Measurements from ENCODE around the gene SCN2A.

DNA sequence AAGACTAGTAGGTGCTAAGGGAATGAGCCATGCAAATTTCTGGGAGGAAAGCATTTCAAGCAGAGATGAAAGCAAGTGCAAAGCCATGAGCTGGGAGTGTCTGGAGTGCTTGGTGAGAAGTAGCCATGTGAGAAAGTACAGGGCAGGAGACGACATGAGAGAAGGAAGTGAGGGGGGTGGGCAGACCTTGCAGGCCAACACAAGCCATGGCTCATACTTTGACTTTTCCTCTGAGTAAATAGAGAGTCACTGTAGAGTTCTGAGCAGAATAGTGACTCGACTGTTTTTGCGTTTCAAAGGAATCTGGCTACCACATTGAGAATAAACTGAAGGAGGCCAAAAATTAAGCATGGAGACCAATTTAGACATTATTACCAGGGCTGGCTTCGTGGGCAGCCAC, 42.2 kb downstream of the SCN2A start:
- TF ChIP-seq POLR2A (IDR thresholded peaks at IDR 0.05; ENCODE audit: extremely low read depth, insufficient read length) (no peak), CTCF (IDR thresholded peaks at IDR 0.05; ENCODE audit: low read depth, low read length) (no peak), MYC (IDR thresholded peaks at IDR 0.05; ENCODE audit: low read depth, low read length) (no peak), MAX (IDR thresholded peaks at IDR 0.05; ENCODE audit: low read depth, low read length) (no peak)

Data from NB4 (cell line).